GM12891 (cell line): ENCODE results near the gene RRP7A. TPM values are rescaled to one million over a fixed set of nuclear protein-coding genes. Genes with fewer than 3 reads are reported as not detected.
"Not testable (repeated sequence)": the region's sequence is repeated elsewhere in the genome, so short reads cannot be mapped to it uniquely, and the experiment has no call there.

Source experiments
- DNase-seq: peaks from one replicate; pipeline ENCODE4 v3.0.0; 2011; ENCODE audit warnings: low spot score; ENCODE audit not compliant: insufficient read length
- FAIRE-seq: peaks from 2 replicates; lab custom pipeline; 2011; peaks lifted over from hg19 to GRCh38; lab: Jason Lieb, UNC
- PAX5 ChIP-seq: IDR thresholded peaks from 2 replicates; pipeline ENCODE4 v1.6.1; 2011; ENCODE audit warnings: low read length, moderate library complexity, mild to moderate bottlenecking; ENCODE audit not compliant: insufficient read depth, severe bottlenecking
- POLR2A ChIP-seq: IDR thresholded peaks from 2 replicates; pipeline ENCODE4 v1.6.1; 2011; ENCODE audit warnings: low read depth, low read length, control low read depth
- POLR2AphosphoS5 ChIP-seq: IDR thresholded peaks from 2 replicates; pipeline ENCODE4 v1.6.1; 2011; ENCODE audit warnings: low read depth, low read length, control low read depth
- POU2F2 ChIP-seq: IDR thresholded peaks from 2 replicates; pipeline ENCODE4 v1.6.1; 2011; ENCODE audit warnings: low read depth, mild to moderate bottlenecking, control low read depth, low read length, moderate library complexity
- SPI1 ChIP-seq: IDR thresholded peaks from 2 replicates; pipeline ENCODE4 v1.6.1; 2011; ENCODE audit warnings: low read depth, low read length, control low read depth
- TAF1 ChIP-seq: IDR thresholded peaks from 2 replicates; pipeline ENCODE4 v1.6.1; 2011; ENCODE audit warnings: low read depth, low read length, control low read depth
- polyA plus RNA-seq: library from polyadenylated mRNA; unstranded; fragments of >200 nt; gene quantifications from one replicate; pipeline ENCODE4 v1.2.1, GENCODE V29; 2012; ENCODE audit warnings: low read depth, missing spikeins, inconsistent platforms; ENCODE audit not compliant: missing spikeins

RRP7A gene
- polyA plus RNA-seq = 26.5 TPM

GRCh38 chr22:42519525-42520401 lies at the start of gene RRP7A:
Gene RRP7A (minus strand): TSS chr22:42519796. CDS start chr22:42519786, 10 bp downstream.
- TF ChIP-seq POLR2A (peak; percentile 75), POLR2AphosphoS5 (peak; percentile 71), TAF1 (peak; percentile 88), SPI1 (peak; percentile 78), POU2F2 (no peak)
- FAIRE-seq (no peak), DNase-seq (peak; percentile 80)

DNA sequence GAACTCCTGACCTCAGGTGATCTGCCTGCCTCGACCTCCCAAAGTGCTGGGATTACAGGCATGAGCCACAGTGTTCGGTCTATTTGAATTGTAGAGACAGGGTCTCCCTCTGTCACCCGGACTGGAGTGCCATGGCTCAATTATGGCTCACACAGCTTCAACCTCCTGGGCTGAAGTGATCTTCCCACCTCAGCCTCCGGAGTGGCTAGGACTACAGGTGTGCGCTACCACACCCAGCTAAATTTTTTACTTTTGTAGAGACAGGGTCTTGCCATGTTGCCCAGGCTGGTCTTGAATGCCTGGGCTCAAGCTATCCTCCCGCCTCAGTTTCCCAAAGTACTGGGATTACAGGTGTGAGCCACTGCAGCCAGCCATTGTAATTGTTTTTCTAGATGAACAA lies 48.4 kb upstream of the RRP7A start:
- DNase-seq, FAIRE-seq: not testable (repeated sequence)
- TF ChIP-seq POLR2A (0 out of 2 replicates have a peak, but pooled peaks have one; percentile 31), POLR2AphosphoS5 (0 out of 2 replicates have a peak, but pooled peaks have one; percentile 11)

- TF ChIP-seq TAF1 = no peak
- TF ChIP-seq POLR2AphosphoS5 = no peak
- no peak for TF ChIP-seq POLR2A
- TF ChIP-seq SPI1 = no peak
- no peak for TF ChIP-seq POU2F2
- no peak for DNase-seq
- no peak for FAIRE-seq
Measured at GRCh38 chr22:42565956-42566355, 46.4 kb upstream of the RRP7A start.

GRCh38 chr22:42564699-42565098 lies 45.1 kb upstream of the RRP7A start:
- no peak for TF ChIP-seq POLR2AphosphoS5
- FAIRE-seq = no peak

DNA sequence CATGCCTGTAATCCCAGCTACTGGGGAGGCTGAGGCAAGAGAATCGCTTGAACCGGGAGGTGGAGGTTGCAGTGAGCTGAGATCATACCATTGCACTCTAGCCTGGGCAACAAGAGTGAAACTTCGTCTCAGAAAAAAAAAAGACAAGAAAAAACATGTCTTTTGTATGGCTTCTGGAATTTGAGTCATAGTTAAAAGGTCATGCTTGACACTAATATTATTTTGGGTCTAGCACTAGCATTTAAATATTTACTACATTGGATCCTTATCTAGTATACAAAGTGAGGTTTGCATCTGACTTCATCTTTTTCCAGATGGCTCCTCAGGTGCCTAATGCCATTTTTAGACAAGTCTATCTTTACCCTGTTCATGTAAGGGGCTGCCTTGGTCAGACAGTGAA lies 44.3 kb upstream of the RRP7A start:
- not testable (repeated sequence) for FAIRE-seq, DNase-seq

More at GRCh38 chr22:42564699-42565098, 45.1 kb upstream of the RRP7A start:
- no peak for DNase-seq

DNA sequence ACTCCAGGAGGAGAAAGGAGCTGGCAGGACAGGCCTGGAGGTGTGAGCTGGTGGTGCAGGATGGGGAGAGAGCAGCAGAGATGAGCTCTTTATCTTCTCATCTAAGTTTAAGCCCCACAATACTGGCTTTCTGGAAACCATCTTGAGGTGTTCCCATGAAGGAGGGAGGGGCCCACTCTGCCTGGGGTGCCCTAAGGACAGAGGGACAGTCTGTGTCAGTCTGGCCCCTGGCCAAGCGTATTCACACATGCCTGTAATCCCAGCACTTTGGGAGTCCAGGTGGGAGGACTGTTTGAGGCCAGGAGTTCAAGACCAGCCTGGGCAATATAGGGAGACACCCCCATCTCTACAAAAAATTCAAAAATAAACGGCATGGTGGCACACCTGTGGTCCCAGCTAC lies 43.1 kb upstream of the RRP7A start:
- FAIRE-seq (peak; percentile 48), DNase-seq (no peak)
- TF ChIP-seq PAX5 = no peak
- TF ChIP-seq SPI1 = no peak
- no peak for TF ChIP-seq TAF1
- TF ChIP-seq POLR2A = 0 out of 2 replicates have a peak, but pooled peaks have one; percentile 30
- no peak for TF ChIP-seq POU2F2
- no peak for TF ChIP-seq POLR2AphosphoS5

DNA sequence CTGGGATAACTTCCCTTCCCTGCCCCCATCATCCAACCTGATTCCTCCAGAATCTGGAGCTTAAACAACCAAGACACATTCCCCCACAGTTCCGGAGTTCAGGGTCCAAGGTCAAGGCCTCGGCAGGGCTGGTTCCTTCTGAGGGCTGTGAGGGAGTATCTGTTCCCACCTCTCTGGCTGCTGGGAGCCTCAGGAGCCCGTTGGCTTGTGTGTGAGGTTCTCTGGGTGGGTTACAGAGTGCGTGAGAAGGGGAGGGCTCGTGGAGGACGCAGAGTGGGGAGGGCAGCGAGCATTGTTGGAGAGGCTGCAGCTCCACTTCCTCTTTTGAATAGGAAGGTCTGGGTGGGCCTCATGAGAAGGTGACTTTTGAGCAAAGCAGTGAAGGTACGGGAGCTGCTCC lies 42.7 kb upstream of the RRP7A start:
- TF ChIP-seq SPI1 (peak; percentile 99), POLR2A (no peak), POLR2AphosphoS5 (no peak), PAX5 (no peak), POU2F2 (peak; percentile 49; the same call in 1 of the 2 replicates), TAF1 (no peak)
- DNase-seq (peak; percentile 59), FAIRE-seq (peak; percentile 91)

- TF ChIP-seq POLR2A (no peak), PAX5 (no peak), POU2F2 (no peak), POLR2AphosphoS5 (no peak), TAF1 (no peak), SPI1 (no peak)
- DNase-seq (no peak), FAIRE-seq (peak; percentile 40)
Measured at GRCh38 chr22:42561856-42562255, 42.3 kb upstream of the RRP7A start.

DNA sequence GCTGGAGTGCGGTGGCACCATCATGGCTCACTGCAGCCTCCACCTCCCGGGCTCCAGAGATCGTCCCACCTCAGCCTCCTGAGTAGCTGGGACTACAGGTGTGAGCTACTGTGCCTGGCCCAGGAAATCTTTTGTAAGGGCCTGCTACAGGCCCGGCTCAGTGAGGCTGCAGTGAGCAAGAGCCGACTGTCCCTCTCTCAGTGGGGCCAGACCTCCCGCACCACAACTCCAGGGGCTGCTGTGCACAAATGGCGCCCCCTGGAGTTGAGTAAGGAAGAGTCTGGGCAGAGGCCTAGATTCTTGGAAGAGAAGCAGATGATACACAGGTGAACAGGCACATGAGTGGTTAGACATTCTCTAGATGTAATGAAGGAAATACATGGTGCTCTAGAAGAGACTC lies 41.2 kb upstream of the RRP7A start:
- TF ChIP-seq POLR2AphosphoS5 = no peak
- TF ChIP-seq POLR2A = no peak
- TF ChIP-seq SPI1 = no peak
- no peak for TF ChIP-seq PAX5
- TF ChIP-seq TAF1 = no peak
- TF ChIP-seq POU2F2 = no peak
- DNase-seq (no peak), FAIRE-seq (peak; percentile 66)

DNA sequence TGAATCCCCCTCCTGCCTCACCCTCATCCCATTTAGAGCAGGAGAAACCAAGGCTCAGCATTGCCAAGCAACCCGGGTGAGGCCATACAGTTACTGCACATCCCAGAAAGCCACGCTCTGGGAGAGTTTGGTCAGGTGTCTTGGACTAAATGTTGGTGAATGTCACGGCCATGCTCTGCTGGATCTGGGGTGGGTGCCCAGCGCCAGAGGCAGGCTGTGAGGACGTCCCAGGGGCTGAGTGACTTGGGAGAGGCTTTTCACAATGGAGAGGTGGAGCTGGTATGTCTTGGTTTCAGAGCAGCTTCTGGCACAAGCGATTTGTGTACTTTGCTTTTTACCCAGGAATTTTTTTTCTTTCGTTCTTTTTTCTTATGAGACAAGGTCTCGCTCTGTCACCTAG lies 40.8 kb upstream of the RRP7A start:
- no peak for DNase-seq
- no peak for TF ChIP-seq POLR2A
- no peak for TF ChIP-seq SPI1
- no peak for TF ChIP-seq TAF1
- no peak for TF ChIP-seq PAX5
- TF ChIP-seq POU2F2 = no peak
- no peak for TF ChIP-seq POLR2AphosphoS5
- no peak for FAIRE-seq
